ENCODE measurements around the gene TTLL10. TPM values are rescaled to one million over a fixed set of nuclear protein-coding genes. Genes with fewer than 3 reads are reported as not detected.

The TTLL10 gene
- polyA plus RNA-seq, 1 of the 3 experiments (the other 2 are of a cell fraction): not detected

DNA sequence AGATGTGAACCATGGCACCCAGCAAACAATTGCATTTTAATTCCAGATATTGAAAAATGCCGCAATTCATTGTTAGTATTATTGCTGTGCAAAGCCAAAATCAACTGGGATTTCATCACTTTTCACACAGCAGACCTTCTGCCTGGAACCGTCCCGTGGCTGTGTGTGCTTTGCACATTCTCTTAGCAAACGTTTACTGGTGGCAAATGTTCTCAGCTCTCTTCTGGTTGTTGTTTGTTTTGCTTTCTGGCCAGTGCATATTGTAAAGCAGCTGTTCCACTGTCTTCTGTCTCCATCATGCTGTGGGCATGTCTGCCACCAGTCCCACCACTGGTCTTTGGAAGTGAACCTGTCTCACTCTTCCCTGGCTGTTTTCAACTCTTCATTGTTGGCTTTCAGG lies 19.8 kb upstream of the TTLL10 start:
- H3K9ac ChIP-seq: no peak overlapping the region
- no peak overlapping the region for H3K4me3 ChIP-seq (ENCODE audit: low read depth in 2 of 2, low read length in 1 of 2)
- ChIA-PET CTCF (interaction anchor here (0.6 kb wide), 1 partner anchor 136 kb away, joined by 3 read pairs; no protein-coding TSS in a partner anchor), POLR2A (no interaction called here)
- peaks cover 0 to 9% of the 10 kb centered on the region in 2 experiments; a peak in 1 of 4 replicates for H3K4me1 ChIP-seq (ENCODE audit: control insufficient read depth in 1 of 2, insufficient read depth in 2 of 2, low read depth in 1 of 2, low read length in 1 of 2)
- no peak overlapping the region for H3K27ac ChIP-seq (ENCODE audit: low read depth in 2 of 2, low read length in 1 of 2)
- no peaks in the 10 kb centered on the region for H3K79me2 ChIP-seq (ENCODE audit: insufficient read depth)
- no peaks in the 10 kb centered on the region for H3K9me3 ChIP-seq
- no peak for DNase-seq
- H3K36me3 ChIP-seq (replicated peaks in 1 of 2; ENCODE audit: control insufficient read depth in 1 of 2, insufficient read depth in 2 of 2, low read length in 1 of 2): no peaks in the 10 kb centered on the region
- no peak overlapping the region for H3K4me2 ChIP-seq
- TF ChIP-seq NRF1 (IDR thresholded peaks at IDR 0.05; ENCODE audit: low read depth, low read length) (no peak), FOXM1 (IDR thresholded peaks at IDR 0.05; ENCODE audit: low read depth) (no peak), RCOR1 (IDR thresholded peaks at IDR 0.05; ENCODE audit: low read length) (no peak), RXRA (IDR thresholded peaks at IDR 0.05; ENCODE audit: borderline replicate concordance, low read depth) (no peak), EP300 (IDR thresholded peaks at IDR 0.05; ENCODE audit: borderline replicate concordance in 1 of 2, low read depth in 1 of 2, low read length in 1 of 2) (no peak), SMC3 (IDR thresholded peaks at IDR 0.05; ENCODE audit: low read depth, low read length) (no peak), GABPA (IDR thresholded peaks at IDR 0.05; ENCODE audit: low read depth) (no peak), FOXJ3 (CRISPR knock-in tag; IDR thresholded peaks at IDR 0.05) (no peak), TCF12 (IDR thresholded peaks at IDR 0.05) (no peak), SIN3A (IDR thresholded peaks at IDR 0.05; ENCODE audit: borderline replicate concordance, low read depth, low read length) (no peak), CHD2 (IDR thresholded peaks at IDR 0.05; ENCODE audit: low read length, partially characterized antibody) (no peak), ELF1 (IDR thresholded peaks at IDR 0.05) (no peak), EZH2phosphoT487 (IDR thresholded peaks at IDR 0.05; ENCODE audit: borderline replicate concordance, low read depth) (no peak)
- TF ChIP-seq, protein P1, sequence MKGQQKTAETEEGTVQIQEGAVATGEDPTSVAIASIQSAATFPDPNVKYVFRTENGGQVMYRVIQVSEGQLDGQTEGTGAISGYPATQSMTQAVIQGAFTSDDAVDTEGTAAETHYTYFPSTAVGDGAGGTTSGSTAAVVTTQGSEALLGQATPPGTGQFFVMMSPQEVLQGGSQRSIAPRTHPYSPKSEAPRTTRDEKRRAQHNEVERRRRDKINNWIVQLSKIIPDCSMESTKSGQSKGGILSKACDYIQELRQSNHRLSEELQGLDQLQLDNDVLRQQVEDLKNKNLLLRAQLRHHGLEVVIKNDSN (IDR thresholded peaks at IDR 0.05; ENCODE audit: borderline replicate concordance, low read depth): no peak
- TF ChIP-seq, protein P2, sequence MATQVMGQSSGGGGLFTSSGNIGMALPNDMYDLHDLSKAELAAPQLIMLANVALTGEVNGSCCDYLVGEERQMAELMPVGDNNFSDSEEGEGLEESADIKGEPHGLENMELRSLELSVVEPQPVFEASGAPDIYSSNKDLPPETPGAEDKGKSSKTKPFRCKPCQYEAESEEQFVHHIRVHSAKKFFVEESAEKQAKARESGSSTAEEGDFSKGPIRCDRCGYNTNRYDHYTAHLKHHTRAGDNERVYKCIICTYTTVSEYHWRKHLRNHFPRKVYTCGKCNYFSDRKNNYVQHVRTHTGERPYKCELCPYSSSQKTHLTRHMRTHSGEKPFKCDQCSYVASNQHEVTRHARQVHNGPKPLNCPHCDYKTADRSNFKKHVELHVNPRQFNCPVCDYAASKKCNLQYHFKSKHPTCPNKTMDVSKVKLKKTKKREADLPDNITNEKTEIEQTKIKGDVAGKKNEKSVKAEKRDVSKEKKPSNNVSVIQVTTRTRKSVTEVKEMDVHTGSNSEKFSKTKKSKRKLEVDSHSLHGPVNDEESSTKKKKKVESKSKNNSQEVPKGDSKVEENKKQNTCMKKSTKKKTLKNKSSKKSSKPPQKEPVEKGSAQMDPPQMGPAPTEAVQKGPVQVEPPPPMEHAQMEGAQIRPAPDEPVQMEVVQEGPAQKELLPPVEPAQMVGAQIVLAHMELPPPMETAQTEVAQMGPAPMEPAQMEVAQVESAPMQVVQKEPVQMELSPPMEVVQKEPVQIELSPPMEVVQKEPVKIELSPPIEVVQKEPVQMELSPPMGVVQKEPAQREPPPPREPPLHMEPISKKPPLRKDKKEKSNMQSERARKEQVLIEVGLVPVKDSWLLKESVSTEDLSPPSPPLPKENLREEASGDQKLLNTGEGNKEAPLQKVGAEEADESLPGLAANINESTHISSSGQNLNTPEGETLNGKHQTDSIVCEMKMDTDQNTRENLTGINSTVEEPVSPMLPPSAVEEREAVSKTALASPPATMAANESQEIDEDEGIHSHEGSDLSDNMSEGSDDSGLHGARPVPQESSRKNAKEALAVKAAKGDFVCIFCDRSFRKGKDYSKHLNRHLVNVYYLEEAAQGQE (IDR thresholded peaks at IDR 0.05; ENCODE audit: low read depth, low read length): no peak
- TF ChIP-seq, protein P3, sequence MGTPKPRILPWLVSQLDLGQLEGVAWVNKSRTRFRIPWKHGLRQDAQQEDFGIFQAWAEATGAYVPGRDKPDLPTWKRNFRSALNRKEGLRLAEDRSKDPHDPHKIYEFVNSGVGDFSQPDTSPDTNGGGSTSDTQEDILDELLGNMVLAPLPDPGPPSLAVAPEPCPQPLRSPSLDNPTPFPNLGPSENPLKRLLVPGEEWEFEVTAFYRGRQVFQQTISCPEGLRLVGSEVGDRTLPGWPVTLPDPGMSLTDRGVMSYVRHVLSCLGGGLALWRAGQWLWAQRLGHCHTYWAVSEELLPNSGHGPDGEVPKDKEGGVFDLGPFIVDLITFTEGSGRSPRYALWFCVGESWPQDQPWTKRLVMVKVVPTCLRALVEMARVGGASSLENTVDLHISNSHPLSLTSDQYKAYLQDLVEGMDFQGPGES (IDR thresholded peaks at IDR 0.05; ENCODE audit: low read depth, low read length): no peak
- TF ChIP-seq, protein P4, sequence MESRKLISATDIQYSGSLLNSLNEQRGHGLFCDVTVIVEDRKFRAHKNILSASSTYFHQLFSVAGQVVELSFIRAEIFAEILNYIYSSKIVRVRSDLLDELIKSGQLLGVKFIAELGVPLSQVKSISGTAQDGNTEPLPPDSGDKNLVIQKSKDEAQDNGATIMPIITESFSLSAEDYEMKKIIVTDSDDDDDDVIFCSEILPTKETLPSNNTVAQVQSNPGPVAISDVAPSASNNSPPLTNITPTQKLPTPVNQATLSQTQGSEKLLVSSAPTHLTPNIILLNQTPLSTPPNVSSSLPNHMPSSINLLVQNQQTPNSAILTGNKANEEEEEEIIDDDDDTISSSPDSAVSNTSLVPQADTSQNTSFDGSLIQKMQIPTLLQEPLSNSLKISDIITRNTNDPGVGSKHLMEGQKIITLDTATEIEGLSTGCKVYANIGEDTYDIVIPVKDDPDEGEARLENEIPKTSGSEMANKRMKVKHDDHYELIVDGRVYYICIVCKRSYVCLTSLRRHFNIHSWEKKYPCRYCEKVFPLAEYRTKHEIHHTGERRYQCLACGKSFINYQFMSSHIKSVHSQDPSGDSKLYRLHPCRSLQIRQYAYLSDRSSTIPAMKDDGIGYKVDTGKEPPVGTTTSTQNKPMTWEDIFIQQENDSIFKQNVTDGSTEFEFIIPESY (IDR thresholded peaks at IDR 0.05; ENCODE audit: borderline replicate concordance, low read depth): no peak
- TF ChIP-seq, protein P5, sequence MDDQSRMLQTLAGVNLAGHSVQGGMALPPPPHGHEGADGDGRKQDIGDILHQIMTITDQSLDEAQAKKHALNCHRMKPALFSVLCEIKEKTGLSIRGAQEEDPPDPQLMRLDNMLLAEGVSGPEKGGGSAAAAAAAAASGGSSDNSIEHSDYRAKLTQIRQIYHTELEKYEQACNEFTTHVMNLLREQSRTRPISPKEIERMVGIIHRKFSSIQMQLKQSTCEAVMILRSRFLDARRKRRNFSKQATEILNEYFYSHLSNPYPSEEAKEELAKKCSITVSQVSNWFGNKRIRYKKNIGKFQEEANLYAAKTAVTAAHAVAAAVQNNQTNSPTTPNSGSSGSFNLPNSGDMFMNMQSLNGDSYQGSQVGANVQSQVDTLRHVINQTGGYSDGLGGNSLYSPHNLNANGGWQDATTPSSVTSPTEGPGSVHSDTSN (IDR thresholded peaks at IDR 0.05): no peak
- TF ChIP-seq, protein P6, sequence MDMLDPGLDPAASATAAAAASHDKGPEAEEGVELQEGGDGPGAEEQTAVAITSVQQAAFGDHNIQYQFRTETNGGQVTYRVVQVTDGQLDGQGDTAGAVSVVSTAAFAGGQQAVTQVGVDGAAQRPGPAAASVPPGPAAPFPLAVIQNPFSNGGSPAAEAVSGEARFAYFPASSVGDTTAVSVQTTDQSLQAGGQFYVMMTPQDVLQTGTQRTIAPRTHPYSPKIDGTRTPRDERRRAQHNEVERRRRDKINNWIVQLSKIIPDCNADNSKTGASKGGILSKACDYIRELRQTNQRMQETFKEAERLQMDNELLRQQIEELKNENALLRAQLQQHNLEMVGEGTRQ (IDR thresholded peaks at IDR 0.05; ENCODE audit: borderline replicate concordance, low read depth, low read length): no peak
- WGBS (ENCODE audit: low lambda C conversion rate): 37% methylated on average over 4 of the region's 4 CpGs
- H2AFZ ChIP-seq (ENCODE audit: low read depth): no peak overlapping the region
- H3K27me3 ChIP-seq (ENCODE audit: insufficient read depth): no peaks in the 10 kb centered on the region
- peaks cover 15% of the 10 kb centered on the region for H3F3A ChIP-seq (replicated peaks; ENCODE audit: insufficient read depth)
- no peaks in the 10 kb centered on the region for H3K9me2 ChIP-seq
- H4K20me1 ChIP-seq (ENCODE audit: insufficient read depth): no peaks in the 10 kb centered on the region

Data from SK-N-SH (cell line).